Activated CD4-positive, alpha-beta T cell treated with anti-CD3 and anti-CD28 coated beads, Interleukin-2, amount 50 U/mL, for 16 hours (primary cell): ENCODE results near the gene EBF4.

Source experiments
- DNase-seq: peaks from one replicate; pipeline ENCODE4 v3.0.0-alpha.2; 2020

EBF4 gene

GRCh38 chr20:2745060-2745910 is 52.7 kb downstream of the EBF4 start:
- no peak for DNase-seq

GRCh38 chr20:2745936-2746635 is 53.5 kb downstream of the EBF4 start:
- DNase-seq: no peak

GRCh38 chr20:2746636-2747265 is 54.2 kb downstream of the EBF4 start:
- DNase-seq: no peak

- no peak for DNase-seq
These were observed 55.2 kb downstream of the EBF4 start for GRCh38 chr20:2747676-2748235.

GRCh38 chr20:2748551-2749342 is 56.2 kb downstream of the EBF4 start:
- DNase-seq: no peak

GRCh38 chr20:2749343-2749950 is 56.9 kb downstream of the EBF4 start:
- no peak for DNase-seq

GRCh38 chr20:2749951-2750490 is 57.4 kb downstream of the EBF4 start:
- DNase-seq: no peak

GRCh38 chr20:2750491-2751251 is 58.1 kb downstream of the EBF4 start:
- DNase-seq: peak; percentile 10

- DNase-seq: no peak
These were observed 58.8 kb downstream of the EBF4 start for GRCh38 chr20:2751347-2751877.

GRCh38 chr20:2751878-2752566 is 59.4 kb downstream of the EBF4 start:
- DNase-seq: peak; percentile 25

GRCh38 chr20:2752567-2753460 is 60.2 kb downstream of the EBF4 start:
- peak; percentile 35 for DNase-seq

GRCh38 chr20:2753461-2754040 is 61.0 kb downstream of the EBF4 start:
- DNase-seq: no peak

GRCh38 chr20:2754424-2754823 is 61.8 kb downstream of the EBF4 start:
- DNase-seq: no peak

- DNase-seq: no peak
These were observed 63.0 kb downstream of the EBF4 start for GRCh38 chr20:2755451-2756055.

- DNase-seq: no peak
These were observed 63.6 kb downstream of the EBF4 start for GRCh38 chr20:2756056-2756611.

- DNase-seq: no peak
These were observed 64.4 kb downstream of the EBF4 start for GRCh38 chr20:2757001-2757400.

GRCh38 chr20:2757969-2758368 is 65.4 kb downstream of the EBF4 start:
- no peak for DNase-seq

- no peak for DNase-seq
These were observed 66.6 kb downstream of the EBF4 start for GRCh38 chr20:2759143-2759542.
